ENCODE results near the gene NEUROG1.
A peak's percentile ranks its signal among the peaks of the same experiment; 100 is the strongest.
"Not testable (repeated sequence)": the region's sequence is repeated elsewhere in the genome, so short reads cannot be mapped to it uniquely, and the experiment has no call there.

NEUROG1 gene

DNA sequence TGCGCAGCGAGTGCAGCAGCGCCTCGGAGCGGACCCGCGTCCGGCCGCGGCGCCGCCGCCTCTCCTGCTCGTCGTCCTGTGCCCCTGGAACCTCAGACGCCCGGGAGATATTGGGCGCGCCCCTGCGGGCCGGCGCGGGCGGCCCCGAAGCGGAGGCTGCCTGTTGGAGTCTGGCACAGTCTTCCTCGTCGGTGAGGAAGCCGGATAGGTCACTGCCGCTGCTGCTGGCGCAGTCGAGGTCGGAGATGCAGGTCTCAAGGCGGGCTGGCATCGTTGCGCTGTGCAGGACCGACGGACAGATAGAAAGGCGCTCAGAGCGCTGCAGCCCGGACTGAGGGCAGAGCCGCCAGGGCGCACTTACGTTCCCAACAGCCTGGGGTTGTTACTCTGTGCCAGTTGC lies 344 bp downstream of the NEUROG1 start:
- no peak for DNase-seq (ENCODE audit: low read depth)

DNA sequence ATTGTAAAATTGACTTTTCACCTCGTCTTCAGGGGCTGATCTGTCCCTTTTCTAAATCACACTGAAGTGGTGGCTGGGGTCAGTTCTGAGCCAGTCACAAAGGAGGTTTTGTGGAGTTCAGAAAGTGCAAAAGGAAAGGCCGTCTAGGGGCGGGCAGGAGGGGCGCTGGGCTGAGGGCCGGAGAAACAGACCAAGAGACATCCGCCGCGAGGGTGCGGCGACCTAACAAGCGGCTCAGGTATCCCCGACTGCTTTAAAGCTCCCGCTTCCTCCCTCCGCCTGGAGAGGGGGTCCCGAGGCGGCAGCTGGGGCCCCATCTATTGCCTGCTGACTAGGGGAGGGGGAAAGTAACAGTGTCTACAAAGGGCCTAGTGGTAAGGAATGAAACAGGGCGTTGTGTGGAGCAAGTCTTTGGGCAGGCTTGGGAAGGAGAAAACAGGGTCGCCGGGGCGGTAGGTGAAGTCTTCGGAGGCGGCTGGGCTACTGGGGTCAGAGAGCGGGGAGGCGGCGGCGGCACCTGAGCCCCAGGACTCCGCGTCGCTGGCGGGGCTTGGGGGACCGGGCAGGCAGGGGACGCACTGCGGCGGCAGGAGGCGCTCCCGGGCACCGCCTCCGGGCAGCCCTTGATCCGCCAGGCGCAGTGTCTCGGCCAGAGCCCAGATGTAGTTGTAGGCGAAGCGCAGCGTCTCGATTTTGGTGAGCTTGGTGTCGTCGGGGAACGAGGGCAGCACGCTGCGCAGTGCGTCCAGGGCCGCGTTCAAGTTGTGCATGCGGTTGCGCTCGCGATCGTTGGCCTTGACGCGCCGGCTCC lies 950 bp downstream of the NEUROG1 start:
- DNase-seq (ENCODE audit: low read depth): no peak

DNA sequence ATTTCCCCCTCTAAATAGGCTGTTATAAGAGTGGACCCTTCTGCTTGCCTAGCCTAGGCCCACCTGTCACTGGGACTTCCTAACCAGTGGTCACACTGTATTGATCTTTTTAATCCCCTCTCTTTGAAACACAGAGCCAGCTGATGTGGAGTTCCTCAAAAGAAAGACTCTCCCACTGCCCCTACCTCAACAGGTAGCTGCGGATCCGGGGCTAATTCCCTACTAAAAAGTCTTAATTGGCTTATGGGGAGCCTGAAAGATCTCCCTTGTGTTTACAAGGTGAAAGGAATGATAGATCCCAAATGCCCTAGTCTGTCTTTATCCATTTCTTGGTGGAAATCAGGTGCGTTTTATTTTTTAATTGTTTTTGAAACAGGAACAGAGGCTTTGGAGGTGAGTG lies 2.0 kb downstream of the NEUROG1 start:
- no peak for DNase-seq (ENCODE audit: low read depth)

DNA sequence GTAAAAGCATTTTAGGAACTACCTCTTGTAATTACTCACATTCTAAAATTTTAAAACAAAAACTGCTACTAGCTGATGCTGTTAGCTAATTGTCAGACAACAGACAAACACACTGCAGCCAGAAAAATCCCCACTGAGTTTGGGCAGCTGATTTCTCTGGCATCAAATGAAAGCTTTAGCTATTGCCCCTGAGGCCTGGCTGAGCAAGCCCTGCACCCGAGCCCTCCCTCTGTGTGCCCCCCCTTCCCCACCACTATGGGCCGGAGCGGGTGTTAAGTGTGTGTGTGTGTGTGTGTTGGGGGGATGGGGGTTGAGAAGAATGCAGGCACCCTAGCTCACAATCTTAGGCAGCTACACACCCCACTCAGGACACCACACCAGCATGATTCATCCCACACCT lies 2.4 kb downstream of the NEUROG1 start:
- DNase-seq (ENCODE audit: low read depth): no peak

DNA sequence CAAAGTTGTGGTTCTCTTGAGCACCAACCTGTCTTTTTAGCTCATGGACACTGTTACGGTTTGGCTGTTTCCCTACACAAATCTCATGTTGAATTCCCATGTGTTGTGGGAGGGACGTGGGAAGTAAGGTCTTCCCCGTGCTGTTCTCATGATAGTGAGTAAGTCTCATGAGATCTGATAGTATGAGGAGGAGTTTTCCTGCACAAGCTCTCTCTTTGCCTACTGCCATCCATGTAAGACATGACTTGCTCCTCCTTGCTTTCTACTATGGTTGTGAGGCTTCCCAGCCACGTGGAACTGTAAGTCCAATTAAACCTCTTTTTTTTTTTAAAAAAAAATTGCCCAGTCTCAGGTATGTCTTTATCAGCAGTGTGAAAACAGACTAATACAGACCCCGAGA lies 6.2 kb downstream of the NEUROG1 start:
- not testable (repeated sequence) for DNase-seq (ENCODE audit: low read depth)

DNA sequence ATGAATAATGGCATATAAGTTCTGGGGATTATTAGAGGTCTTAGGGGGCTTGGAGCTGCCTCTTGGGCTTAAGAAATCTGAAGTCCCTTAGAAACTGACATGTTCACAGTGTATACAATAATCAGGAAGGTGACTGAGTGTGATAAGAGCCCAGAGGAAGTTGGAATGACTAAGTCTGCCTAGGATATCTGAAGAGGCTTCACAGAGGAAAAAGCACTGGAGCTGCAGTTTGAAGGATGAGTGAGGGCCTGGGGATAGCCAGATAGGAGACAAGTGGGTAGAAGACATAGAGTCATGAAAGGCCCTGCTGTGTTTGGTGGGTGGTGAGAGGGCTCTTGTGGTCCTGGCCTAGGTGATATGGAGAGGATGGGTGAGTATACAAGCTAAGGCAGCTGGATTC lies 8.8 kb downstream of the NEUROG1 start:
- no peak for DNase-seq (ENCODE audit: low read depth)

DNA sequence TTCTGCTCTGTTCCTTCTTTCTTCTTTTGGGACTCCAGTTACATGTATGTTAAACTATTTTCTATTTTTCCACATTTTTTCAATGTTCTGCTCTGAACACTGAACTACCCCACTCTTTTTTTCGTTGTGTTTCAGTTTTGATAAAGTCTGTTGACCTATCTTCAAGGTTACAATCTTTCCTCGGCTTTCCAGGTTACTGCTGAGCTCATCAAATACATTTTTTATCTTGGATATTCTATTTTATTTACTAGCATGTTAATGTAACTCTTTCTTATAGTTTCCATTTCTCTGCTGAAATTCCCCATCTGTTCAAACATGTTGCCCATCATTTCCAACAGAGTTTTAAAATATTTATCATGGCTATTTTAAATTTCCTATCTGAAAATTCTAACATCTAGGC lies 13.8 kb downstream of the NEUROG1 start:
- DNase-seq (ENCODE audit: low read depth): no peak

DNA sequence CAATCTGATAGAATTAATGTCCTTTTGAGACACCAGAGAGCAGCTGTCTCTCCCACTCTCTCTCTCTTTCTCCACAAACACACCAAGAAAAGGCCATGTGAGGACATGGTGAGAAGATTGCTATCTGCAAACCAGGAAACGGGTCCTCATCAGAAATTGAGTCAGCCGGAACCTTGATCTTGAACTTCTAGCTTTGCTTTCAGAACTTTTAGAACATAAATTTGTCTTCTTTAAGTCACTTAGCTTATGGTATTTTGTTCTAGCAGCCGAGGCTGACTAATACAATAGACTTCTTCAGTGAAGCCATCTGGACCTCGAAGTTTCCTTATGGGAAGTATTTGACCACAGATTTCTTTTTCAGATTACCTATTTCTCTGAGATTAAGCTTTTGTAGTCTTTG lies 18.1 kb downstream of the NEUROG1 start:
- no peak for DNase-seq (ENCODE audit: low read depth)

DNA sequence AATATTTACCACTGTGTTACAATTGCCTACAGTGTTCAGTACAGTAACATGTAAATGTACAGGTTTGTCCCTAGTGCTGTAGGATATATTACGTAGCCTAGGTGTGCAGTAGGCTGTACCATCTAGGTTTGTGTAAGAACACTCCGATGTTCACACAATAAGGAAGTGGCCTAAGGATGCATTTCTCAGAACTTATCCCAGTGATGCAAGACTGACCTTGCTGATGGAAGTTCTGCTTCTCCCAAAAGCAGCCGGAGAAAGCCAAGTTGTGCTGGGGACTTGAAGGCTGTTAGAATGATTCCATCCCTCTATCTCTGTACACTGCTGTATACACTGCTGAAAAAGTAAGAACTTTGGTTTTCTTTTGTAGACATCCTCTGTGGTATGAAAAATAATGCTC lies 21.6 kb downstream of the NEUROG1 start:
- DNase-seq (ENCODE audit: low read depth): no peak

DNA sequence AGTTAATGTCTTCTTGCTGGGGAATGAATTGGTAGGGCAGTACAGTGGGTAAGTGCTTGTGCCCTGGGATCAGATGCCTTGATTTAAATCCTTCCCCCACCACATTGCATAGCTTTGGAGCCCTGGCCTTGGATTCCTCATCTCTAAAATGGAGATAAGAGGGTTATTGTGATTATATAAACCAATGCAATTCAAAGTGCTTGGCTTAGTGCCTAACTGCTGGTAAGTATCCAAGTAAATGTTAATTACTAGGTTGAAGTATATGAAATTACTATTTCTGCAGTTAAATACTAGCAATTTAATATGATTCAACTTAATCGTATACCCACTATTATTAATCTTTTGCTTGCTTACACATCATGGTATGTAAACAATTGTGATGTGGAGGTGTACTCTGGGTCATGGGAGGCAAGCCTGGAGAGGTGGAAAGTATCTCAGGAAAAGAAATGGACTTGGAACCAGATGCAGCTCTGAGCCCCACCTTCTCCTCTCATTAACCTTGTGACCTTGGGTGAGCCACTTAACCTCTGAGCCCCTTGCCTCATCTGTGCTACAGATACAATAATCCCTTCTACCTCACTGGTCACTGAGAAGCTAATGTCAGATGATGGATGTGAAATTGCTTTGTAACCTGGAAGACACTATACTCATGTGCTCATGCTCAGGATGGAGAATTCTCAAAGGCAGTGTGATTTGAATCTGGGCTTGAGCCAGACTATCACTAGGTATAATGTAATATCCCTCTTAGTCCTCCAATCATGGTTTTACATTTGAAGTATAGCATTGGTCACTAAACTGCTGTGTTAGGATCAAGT lies 23.8 kb downstream of the NEUROG1 start:
- DNase-seq (ENCODE audit: low read depth): no peak

DNA sequence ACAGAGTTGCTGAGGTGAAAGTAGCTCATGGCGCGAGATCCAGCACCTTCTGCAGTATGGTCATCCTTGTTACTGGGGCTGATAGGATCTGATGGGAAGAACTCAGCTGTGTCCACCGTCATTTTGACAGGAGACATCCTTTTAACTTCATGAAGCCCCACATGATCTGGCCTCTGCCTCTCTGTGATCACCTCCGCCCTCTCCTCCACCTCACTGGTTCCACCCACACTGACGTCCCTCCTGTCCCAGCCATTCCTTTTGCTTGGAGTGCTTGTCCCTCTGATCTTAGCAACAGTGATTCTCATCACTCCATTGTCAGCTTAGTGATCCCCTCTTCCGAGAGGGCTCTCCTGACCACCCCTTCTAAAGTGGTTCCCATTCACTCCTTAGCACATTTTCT lies 25.8 kb downstream of the NEUROG1 start:
- no peak for DNase-seq (ENCODE audit: low read depth)

DNA sequence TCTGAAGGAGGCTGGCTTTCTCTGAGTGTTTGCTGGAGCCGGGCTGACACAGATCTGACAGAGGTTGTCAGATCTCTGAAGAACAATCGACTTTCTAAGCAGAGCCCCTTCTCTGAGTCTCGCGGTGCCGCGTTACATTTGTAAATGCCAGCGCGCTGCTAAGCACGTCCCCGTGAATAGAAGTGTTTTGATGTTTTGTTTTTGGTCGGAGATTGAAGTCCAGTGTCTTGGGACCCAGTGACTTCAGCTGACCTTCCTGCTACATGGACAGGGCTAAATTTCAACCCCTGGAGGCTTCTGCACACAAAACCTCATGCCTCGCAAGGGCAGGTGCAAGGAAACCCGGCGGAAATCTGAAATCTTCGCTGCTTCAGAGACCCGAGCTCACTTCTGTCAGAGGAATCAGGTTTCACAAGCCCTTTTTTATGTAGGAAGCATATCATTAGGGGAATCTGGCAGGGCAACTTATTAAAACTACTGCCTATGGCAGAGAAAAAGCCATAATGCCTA lies 27.2 kb downstream of the NEUROG1 start:
- DNase-seq (ENCODE audit: low read depth): no peak

DNA sequence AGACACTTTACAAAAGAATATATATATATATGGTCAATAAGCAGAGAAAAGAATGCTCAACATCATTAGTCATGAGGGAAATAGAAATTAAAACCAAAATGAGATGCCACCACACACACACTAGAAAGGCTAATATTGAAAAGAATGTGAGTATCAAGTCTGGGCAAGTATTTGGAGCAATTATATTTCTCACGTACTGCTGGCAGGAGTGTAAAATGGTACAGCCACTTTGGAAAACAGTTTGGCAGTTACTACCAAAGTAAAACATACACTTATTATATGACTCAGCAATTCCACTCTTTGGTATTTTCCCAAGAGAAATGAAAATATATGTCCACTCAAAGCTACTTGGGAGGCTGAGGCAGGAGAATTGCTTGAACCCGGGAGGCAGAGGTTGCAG lies 29.8 kb downstream of the NEUROG1 start:
- peak; percentile 65 for DNase-seq (ENCODE audit: low read depth)

DNA sequence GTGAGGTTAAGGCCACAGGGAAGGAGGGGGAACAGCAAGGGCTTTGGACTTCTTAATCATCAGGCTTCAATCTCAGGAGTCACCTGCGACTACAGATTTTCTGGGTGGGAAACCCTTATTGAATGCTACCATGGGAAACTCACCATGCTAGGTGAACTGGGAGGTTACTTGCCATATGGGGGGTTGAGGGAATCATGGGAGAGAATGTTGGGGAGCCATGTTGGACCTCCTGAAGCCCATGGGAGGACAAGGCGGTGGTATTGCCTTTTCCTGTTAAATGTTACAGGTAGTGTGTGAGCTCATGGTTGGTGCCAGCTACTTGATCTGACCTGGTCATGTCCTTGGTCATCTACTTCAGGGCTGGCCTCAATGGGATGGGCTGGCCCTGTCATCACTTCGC lies 31.4 kb downstream of the NEUROG1 start:
- no peak for DNase-seq (ENCODE audit: low read depth)

DNA sequence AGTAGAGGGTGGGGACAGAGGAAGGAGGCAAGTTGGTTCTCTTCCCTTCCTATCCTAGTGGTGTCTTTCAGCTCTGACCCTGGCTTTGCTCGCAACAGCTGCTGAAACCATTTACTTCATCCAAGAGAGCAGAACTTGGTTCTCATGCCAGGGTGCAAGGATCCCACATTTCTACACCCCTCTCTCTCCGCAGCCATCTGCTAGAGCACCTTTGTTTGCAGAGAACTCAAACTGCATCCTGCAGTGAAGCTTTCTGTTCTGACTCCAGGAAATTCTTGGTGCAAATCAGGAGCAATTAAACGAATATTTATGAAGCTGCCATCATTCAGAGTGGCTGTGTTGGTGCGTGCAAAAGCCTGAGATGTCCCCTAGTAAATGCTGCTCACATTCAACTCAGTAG lies 31.9 kb downstream of the NEUROG1 start:
- no peak for DNase-seq (ENCODE audit: low read depth)

DNA sequence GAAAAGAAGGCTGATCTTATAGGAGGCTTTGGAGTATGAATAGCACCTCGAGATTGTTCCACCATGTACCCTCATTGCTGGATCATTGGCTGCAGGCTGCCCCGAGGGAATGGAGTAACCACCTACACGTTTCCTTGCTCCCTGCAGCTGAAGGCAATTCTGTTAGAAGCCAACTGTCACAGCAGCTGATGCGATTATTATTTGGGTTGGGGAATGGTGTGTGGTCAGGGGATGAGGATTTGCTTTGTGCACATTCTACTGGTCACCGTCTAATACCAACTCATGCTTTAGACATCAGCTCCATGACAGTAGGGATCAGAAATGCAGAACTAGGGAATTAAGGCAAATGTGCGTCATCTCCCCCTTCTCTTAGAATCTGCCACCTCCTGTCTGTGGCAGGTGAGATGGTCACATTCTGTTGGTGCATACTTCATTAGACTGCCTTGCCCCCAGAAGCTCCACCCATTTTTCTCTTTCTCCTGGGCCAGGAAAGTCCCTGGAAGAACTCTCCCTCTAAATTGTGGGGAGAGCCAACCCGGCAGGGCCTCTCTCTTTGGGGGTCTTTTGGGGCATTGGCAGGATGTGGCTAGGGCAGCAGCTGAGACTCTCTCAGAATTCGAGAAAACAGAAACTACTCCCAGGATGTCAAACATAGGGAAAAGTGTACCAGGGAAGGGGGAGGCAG lies 32.8 kb downstream of the NEUROG1 start:
- no peak for DNase-seq (ENCODE audit: low read depth)

DNA sequence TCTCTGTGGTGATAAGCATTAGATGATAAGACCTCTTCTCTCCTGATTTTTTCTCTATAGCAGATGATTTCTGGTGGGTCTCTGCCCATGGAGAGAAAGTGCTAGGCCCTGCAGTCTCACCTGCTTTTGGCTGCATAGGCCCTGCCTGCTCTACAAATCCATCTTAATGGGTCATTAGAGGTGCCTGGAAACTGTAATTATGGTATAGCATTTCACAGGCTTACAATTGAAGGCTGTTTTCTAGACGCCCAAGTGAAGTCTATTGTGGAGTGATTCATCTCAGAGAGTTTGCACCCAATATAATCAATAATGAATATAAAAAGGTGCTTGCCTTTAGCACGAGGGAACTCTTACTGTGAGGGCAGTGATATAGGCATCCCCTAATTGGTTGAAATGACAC lies 33.8 kb downstream of the NEUROG1 start:
- DNase-seq (ENCODE audit: low read depth): no peak

DNA sequence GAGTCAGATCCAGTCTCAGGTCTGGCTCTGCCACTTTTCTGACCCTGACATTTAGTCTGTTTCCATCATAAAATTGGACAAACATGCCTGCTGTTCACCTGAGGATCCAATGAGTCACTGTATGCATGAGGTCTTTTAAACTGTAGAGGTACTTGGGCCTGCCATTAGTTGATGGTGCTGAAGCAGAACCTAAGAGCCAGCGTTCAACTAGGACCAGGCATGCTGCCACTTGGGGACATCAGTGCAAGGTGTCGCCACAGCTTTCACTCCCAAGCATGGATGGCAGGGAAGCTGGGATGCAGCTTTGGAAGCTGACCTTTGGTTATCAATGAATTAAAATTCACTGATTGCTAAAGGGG lies 37.1 kb downstream of the NEUROG1 start:
- DNase-seq (ENCODE audit: low read depth): no peak

DNA sequence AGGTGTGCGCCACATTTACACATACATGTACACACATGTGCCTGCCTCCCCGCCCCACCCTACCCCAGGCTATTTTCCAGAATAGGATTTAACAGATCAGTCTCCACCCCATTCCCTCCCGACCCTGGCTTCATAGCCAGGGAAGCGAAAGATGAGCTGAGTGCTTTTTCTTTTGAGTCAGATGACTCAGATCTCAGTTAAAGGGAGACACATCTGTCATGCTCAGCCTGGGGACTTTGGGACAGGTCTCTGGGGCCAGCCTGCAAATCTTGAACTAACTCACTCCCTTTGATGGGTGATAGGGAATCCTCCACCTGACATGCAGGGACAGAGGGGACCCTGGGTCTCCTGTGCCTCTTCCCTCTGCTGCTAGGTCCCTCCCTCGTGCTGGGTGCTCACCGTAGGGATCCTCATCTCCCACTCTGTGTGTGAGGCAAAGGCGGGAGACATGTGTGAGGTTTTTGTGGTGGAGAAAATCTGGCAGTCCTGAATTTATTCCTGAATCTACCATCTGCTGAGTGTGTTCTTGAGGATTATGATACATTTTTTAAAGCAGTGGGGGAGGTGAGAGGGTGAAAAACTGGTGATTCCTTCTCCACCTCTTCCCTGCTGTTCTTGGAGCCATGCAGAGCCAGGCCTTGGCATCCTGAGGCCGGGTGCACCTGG lies 37.7 kb downstream of the NEUROG1 start:
- DNase-seq (ENCODE audit: low read depth): no peak

DNA sequence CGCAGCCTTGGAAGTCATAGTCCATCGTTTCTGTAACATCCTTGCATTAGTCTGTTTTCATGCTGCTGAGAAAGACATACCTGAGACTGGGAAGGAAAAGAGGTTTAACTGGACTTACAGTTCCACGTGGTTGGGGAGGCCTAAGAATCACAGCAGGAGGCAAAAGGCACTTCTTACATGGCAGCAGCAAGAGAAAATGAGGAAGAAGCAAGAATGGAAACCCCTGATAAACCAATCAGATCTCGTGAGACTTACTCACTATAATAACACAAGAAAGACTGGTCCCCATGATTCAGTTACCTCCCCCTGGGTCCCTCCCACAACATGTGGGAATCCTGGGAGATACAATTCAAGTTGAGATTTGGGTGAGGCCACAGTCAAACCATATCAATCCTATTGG lies 40.2 kb downstream of the NEUROG1 start:
- not testable (repeated sequence) for DNase-seq (ENCODE audit: low read depth)

DNA sequence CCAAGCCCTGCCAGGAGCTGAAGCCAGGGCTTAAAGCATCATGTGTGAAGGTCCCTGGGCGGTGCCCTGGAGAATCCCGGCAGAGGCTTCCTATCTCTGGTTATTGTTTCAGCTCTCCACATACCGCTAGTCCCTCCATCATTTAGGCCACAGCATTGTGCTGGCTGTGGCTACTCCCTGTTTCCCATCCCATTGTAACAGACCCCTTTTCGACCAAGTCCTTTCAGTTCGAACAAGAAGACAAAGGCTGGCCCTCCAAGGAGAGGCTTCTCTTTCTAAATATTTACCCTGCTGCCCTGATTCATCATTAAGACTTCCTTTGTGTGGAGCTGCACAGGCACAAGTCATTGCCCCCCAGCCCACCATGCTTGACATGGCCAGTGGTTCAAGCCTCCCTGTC lies 41.6 kb downstream of the NEUROG1 start:
- no peak for DNase-seq (ENCODE audit: low read depth)
